ENCODE measurements around the gene FKBP4.

FKBP4 gene

GRCh38 chr12:2813214-2814185, 18.7 kb downstream of the FKBP4 start:
- no peak for DNase-seq

- no peak for DNase-seq
Measured at GRCh38 chr12:2819810-2820209, 25.0 kb downstream of the FKBP4 start.

- DNase-seq, result no peak
Measured at GRCh38 chr12:2820432-2820831, 25.7 kb downstream of the FKBP4 start.

DNA sequence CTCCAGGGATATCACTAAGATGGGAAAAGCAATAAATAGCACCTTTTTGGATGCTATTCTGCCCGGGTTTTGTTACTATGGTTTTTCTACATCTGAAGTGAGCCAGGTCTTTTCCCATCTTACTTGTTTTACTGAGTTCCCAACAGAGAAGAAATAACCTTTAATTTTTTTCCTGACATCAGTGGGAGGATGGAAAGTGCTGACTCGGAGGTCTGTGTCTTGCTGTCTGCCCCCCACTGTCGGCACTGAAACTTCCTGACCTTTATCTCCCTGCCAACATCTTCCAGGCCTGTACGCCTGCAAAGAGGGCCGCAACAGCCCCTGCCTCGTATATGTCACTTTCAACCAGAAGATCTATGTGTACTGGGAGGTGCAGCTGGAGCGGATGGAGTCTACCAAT, 28.7 kb downstream of the FKBP4 start:
- no peak for DNase-seq

DNA sequence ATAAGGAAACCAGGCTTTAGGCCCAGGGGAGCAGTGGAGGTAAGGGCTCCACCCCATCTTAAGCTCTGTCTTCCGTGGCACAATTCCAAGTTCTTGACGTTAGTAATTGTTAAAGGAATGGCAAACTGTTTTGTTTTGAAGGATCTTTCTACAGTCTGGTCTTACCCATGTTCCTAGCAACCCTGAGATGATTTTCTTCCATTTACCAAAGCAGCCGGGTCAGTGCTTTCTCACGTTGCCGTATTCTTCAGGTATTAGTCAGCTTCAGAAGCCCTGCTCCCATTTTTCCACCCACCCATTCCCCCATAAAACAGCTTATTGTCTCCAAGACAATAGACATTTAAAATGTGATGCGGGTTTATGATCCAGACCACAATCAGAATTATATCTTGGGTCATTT, 29.8 kb downstream of the FKBP4 start:
- DNase-seq, result no peak

DNA sequence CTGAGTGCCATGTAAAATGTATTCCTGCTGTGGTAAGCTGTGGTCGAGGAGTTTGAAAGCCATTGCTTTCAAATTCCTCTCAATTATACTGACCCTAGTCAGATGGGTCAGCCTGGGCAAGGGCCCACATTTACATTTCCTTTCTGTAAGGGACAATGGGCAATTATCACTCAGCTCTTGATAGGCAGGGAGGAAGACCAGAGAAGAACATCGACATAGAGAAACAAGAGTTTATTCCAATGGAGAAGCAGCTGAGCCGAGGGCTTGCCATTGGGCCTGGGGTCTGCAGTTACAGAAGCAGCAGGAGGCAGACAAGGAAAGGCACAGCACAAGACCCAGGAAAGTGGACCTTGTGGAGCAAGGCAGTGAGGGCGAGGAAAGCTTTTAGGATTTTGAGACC, 30.4 kb downstream of the FKBP4 start:
- DNase-seq, result no peak

DNA sequence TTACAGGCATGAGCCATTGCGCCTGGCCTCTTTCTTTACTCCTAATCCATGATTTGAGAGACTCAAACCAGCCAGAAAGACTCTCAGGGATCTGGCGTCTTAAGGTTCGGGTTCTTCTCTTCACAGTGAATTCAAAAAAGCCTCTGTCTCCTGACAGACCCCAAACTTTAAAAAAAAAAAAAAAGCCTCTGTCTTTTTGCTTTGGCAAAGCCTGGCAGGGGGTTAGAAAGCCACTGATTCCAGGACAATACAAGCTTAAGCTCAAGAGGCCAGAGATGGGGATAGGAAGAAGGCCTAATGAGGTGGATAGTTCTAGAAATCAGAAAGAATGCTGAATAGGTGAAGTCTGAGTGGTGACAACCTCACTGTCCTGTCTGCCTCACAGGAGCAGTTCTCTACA, 31.3 kb downstream of the FKBP4 start:
- no peak for DNase-seq

DNA sequence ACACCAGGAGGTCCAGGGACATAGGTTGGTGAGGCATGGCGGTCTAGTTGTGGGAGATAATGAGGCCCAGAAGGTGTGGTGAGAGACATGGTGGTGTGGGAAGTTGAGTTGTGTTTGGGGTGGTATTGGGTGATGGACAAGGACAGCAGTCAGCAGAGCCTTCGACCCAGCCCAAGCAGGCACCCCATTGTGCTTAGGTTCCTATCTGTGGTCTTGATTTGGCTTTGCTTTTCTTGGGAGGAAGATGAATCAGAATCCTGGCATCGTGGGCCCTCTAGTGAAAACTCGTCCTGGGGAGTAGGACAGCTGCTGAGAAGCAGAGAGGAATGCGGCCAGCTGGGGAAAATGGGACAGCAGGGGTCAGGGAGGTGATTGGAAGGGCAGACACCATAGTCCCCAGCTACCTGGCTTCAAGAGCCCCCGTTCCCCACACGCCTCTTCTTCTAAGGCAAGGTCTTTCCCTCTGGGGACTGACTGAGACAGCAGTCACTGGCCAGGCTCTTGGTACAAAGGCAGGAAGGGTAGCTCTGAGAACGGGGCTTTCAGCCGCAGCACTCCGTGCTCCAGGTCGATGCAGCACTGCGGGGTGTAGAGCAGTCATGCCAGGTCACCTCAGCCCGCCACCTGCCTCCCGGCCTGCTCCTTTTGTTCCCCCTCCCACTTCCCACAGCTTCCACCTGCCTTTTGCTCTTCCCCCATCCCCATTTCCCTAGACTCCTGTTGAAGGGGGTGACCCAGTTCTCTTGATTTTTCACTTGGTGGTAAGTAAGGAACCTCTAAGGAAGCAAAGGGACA, 32.1 kb downstream of the FKBP4 start:
- no peak for DNase-seq

DNA sequence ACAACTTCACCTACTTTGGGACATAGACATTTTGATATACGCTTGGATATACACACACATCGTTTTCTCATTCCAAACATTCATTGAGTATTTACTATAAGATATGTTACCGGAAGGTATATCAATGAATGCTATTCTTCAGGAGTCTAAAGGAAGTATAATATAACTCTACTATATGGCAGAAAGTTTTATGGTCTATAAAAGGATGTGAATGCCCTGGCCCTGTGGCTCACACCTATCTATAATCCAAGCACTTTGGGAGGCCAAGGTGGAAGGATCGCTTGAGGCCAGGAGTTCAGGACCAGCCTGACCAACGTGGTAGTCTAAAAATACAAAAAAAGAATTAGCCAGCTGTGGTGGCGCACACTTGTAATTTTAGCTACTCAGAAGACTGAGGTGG, 34.5 kb downstream of the FKBP4 start:
- DNase-seq, result no peak

DNA sequence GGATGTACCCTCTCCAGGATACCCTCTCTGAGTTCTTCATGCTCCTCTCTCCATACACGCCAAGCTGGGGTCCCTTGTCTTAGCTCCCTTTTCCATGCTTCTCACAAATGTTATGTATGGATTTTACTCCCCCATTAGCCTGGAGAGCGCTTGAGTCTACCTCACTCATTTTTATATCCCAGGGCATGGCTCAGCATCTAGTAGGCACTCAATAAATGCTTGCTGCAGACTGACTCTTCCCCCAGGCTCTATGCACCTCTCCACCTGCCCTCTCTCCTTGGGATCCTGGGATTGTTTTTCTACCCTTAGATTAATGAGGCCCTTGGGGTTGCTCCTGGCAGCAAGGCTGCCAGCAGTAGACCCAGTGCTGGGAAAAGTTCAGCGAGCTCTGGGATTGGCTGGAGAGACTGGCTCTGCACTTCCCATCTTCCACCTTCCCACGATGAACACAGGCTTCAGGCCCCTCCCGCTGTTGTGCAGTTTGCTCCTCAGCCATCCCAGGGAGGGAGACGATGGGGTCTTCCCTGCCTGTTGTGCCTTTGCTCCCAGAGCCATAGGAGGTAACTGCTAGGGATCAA, 37.9 kb downstream of the FKBP4 start:
- DNase-seq, result no peak

- peak; percentile 39 to 42 for DNase-seq
Measured at GRCh38 chr12:2833327-2833726, 38.6 kb downstream of the FKBP4 start.

- no peak for DNase-seq
Measured at GRCh38 chr12:2833810-2834209, 39.0 kb downstream of the FKBP4 start.

- DNase-seq, result no peak
Measured at GRCh38 chr12:2834581-2835491, 40.1 kb downstream of the FKBP4 start, which contains the start of gene NRIP2. Gene NRIP2 (minus strand): TSS chr12:2835035. CDS start chr12:2834983, 52 bp downstream.

DNA sequence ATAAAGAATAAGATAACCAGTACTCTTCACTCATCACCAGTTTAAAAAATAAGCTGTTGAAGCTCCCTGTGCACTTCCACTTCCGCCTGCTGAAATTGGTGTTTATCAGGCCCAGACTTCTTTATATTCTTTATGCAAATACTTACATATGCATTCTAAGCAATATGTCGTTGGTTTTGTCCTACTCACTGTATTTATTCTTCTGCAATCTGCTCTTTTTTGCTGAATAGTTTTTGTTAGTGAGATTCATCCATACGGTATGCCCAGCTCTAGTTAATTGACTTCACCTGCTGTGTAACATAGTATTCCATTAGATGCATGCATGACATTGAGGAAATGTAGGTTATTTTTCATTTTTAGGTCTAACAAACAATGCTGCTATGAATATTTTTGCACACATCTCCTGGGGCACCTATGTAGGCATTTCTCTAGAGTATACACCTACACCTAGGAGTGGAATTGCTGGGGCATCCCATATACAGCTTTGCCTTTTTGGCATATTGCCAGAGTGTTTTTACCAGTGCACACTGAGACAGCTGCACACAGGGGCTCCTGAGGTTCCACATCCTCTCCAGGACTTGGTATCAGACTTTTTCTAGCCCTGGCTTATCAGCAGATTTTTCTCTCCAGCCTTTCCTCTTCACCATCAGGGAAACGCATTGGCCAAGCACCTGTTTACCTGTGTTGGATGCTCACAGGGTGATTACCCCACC, 41.1 kb downstream of the FKBP4 start:
- no peak for DNase-seq

DNA sequence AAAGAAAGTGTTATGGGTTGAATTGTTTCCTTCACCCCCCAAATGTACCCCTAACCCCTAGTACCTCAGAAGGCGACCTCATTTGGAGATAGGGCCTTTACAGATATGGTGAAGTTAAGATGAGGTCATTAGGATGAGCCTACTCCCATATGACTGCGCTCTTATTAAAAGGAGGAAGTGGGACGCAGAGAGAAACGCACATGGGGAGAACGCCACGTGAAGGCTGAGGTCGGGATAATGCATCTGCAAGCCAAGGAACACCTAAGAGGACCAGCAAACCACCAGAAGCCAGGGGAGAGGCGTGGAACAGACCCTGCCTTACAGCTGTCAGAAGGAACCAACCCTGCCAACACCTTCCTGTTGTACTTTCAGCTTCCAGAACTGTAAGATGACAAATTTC, 41.8 kb downstream of the FKBP4 start:
- DNase-seq, result no peak

GRCh38 chr12:2841056-2841650, 46.4 kb downstream of the FKBP4 start:
- no peak for DNase-seq

- DNase-seq, result no peak
Measured at GRCh38 chr12:2842948-2843347, 48.2 kb downstream of the FKBP4 start.

- DNase-seq, result no peak
Measured at GRCh38 chr12:2844786-2845185, 50.0 kb downstream of the FKBP4 start.

- no peak for DNase-seq
Measured at GRCh38 chr12:2845280-2845679, 50.5 kb downstream of the FKBP4 start.

- no peak for DNase-seq
Measured at GRCh38 chr12:2851931-2852330, 57.2 kb downstream of the FKBP4 start.

DNA sequence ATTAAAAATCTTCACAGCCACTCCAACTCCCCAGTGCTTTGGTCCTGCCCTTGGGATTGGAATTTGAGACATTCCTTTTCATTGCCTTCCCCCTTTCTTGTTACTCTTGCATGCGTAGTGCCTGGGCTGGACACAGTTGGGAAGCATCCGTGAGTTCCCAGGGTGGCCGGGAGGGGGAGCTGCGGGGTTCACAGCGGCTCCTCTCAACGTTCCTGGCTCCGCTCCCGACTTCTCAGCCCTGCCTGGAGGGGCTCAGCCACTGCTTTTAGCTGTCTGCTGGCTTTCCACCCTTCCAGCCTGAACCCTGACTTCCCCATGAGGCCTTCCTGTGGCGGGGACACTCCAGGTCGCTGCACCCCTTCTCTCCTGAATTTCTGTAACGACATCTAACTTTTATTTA, 58.9 kb downstream of the FKBP4 start:
- no peak for DNase-seq
